ENCODE results near the gene NPLOC4. TPM values are rescaled to one million over a fixed set of nuclear protein-coding genes. Genes with fewer than 3 reads are reported as not detected.
A peak's percentile ranks its signal among the peaks of the same experiment; 100 is the strongest.

Gene NPLOC4
- total RNA-seq, 1 donor from 2014 or later: 67.7 TPM

DNA sequence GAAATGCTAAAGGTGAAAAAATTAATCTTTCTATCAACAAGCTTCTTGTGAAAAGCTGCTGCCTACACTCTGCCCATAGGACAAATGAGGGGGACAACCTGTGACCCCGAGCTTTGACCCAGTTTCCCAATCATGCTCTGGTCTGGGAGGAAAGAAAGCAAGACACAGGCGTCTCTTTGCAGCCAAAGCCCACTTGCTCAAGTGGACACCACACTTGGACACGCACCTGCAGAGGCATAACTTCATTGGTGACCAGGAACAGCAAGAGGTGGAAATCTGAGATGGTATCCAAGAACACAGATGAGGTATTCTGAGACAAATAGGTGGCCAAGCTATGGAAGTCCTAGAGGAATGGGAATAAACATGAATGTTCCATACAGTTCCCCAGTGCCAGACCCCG, 69.7 kb downstream of the NPLOC4 start:
- no peak for DNase-seq (ENCODE audit: low read depth in 2 of 2)

DNA sequence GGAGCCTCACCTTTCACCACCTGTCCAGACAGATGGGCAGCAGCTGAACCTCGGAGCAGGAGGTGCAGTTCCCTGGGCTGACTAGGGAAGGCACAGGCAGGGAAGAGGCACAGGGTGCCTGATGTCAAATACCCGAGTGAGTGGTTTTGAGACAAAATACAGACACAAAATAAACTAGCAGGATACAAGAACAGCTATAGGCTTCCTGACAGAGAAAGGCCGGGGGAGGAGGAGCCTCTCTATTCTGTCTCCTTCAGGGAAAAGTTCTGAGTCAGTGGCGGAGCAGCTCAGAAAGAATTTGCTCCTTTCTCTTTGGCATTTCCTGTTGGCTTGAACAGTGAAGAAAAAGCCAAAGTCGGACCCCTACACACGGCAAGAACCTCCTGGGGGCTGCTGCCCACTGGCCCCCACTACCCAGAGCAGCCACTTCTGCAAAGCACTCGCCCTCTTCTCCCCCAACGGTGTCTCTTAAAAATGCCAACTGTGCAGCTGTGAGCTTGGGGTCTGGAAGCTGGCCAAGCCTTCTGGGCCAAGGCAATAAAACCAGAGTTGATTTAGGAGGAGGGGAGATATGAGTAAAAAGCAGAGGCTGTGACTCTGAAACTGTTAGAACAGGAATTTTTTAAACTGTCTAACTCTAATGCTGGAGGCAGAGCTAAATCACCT, 70.3 kb downstream of the NPLOC4 start:
- peak; percentile 63 to 91 for DNase-seq (ENCODE audit: low read depth in 2 of 2)

DNA sequence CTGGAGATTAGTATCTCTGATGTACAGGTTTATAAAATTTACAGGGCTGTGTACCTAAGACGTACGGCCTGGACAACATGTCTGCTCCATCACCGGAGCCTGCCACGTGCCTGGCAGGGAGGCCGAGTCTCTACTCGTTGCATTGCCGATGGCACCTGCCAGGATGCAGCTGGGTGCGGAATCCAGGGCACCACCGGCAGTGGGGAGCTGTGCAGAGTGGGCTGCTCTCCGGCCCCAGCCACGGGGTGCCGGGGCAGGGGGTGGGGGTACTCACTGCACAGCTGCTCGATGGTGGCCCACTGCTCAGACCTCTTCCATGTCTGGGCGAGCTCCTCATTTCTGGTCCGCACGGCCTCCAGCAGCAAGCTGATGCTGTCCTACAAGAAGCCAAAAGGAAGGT, 71.7 kb downstream of the NPLOC4 start:
- no peak for DNase-seq (ENCODE audit: low read depth in 2 of 2)

DNA sequence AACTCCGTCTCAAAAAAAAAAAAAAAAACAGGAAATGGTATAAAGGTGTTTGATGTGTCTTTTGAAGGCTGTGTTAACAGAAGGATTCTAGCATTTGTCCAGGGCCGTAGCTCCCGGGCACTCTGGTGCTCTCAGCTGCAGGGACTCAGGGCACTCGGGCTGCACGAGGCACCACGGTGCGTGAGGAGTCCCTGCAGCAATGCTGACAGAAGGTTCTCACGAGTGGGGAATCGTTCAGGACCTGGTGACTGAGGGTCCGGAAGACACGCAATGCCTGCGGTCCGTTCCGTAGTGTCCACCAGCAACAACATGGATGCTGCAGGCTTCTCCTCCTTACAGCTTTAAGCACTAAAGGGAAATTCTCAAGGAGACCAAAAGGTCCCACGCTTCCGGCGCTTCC, 72.1 kb downstream of the NPLOC4 start:
- DNase-seq (ENCODE audit: low read depth in 2 of 2): no peak

DNA sequence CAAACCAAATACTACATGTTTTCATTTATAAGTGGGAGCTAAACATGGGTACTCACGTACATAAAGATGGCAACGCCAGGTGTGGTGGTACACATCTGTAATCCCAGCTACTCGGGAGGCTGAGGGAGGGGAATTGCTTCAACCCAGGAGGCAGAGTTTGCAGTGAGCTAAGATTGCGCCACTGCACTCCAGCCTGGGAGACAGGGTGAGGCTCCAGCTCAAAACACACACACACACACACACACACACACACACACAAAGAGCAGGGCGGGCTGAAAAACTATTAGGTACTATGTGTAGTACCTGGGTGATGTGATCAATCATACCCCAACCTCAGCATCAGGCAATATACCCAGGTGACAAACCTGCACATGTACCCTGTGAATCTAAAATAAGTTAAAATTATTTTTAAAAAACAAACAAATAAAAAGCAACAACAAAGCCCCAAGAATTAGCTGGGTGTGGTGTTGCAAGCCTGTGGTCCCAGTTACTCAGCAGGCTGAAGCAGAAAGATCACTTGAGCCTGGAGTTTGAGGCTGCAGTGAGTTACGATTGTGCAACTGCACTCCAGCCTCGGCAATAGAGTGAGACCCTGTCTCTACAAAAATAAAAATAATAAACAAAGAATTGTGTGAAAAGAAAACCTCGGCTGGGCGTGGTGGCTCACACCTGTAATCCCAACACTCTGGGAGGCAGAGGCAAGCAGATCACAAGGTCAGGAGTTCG, 72.9 kb downstream of the NPLOC4 start:
- no peak for DNase-seq (ENCODE audit: low read depth in 2 of 2)

DNA sequence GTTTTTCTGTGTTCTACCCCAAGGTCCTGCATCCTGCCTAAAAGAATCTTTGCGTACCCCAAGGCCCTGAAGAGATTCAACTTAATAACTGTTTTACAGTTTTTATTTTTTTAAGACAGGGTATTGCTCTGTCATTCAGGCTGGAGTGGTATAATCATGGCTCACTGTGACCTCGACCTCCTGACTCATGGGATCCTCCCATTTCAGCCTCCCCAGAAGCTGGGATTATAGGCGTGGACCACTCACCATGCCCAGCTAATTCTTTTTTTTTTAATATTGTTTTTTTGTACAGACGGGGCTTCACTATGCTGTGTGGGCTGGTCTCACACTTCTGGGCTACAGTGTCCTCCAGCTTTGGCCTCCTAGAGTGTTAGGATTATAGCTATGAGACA, 75.4 kb downstream of the NPLOC4 start:
- DNase-seq (ENCODE audit: low read depth in 2 of 2): peak in 1 of 2 donors; percentile 49

DNA sequence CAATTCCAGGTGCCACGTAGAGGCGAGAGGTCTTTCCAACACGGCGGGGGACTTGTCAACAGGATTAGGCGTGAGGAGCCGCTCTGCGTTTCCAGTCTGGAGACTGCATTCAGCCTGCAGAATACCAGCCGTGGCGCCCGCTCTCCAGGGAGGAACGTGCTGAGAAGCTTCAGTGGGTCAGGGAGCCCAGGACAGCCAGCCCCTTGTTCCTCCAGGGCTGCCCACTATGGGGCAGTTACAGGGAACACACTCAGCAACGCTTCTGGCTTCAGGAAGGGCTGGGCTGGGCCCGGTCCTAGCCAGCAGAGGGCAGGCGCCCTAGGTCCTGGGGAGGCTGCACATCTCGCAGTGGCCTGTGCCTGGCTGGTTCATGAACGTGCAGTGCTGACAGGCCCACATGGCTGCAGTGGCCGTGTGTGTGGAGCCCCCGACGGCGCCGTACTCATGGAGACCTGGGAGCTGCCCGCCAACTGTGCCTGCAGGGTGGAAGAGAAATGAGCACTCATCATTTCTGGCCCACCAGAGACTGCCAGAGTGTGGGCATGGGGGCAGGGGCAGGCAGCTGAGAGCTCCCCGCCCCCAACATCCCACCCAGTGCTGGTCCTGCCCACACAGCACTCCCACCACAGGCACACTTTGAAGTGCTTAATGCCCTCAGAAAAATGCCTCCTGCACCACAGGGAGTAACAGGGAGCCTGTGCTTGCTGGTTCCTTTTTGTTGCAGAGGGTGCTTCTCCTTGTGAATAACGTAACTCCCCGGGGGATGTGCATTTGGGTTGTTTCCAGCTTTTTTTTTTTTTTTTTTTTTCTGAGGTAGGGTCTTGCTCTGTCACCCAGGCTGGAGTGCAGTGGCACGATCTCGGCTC, 77.7 kb downstream of the NPLOC4 start:
- DNase-seq (ENCODE audit: low read depth in 2 of 2): peak in 1 of 2 donors; percentile 56

DNA sequence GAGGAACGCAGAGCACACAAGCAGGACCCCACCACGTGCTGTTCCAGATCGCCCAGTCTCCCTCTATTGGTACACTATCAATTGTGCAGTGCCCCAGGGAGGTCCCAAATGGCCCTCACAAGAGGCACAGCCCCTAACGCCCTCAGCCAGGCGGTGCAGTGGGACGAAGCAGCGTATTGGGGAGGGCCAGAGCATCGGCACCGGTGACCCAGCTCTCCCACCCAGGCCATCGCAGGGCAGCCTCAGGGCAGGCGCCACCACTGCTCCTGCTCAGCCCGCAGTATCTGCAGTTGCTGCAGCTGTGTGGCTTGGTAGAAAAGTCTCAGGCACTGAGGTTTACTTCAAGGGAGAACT, 78.8 kb downstream of the NPLOC4 start:
- DNase-seq (ENCODE audit: low read depth in 2 of 2): no peak

DNA sequence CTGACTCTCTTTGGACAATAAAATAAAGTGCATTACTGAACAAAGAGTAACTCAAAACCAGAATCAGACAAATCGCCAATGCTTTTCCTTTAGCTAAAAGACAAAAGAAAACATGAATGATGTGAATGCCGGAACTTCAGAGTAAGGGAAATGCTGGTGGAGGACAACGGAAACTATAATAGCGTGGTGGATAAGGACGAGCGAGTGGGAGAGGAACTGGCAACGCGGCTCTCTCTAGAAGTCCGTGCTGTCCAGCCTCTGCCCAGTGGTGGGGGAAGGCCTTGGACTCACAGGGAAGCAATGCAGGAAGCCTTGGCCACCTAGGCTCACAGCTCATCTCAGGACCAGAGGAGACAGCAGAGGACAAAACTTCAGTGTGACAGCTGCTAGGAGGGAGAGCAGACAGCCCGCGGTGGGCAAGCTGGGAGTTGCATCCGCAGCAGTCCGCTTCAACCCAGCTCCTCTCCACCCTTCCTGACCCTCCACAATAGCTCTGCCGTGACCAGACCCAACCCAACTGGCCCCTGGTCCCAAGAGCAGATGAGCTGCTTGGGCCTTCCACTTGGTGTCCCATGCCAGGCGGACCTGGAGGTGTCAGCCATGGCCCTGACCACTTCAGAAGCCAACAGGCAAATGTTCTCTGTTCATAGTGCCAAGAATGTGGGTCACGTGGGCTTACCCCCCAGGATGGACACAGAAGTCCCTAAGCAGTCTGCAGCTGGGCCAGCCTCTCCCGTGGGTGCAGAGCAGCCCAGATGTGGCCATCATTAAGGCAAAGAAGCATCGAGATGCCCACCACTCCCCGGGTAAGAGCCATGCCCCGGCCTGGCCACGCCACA, 79.4 kb downstream of the NPLOC4 start:
- peak; percentile 37 to 56 for DNase-seq (ENCODE audit: low read depth in 2 of 2)

DNA sequence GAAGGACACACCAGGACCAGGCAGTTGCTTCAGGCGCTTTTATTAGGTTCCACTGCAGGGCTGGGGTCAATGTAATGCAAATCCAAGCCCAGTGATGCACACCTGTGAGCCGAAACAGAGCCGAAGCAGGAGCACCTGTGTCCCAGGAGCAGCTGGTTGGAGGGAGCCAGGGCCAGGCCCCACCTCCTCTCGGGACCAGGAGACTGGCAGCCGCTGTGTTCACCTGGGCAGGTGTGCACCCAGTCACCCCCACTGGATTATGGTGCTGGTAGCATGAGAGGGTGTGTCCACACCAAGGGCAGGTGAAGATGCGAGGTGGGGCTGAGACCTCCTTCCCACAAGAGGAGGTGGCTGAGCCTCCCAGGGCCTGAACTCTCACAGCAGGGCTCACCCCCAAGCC, 80.0 kb downstream of the NPLOC4 start:
- DNase-seq (ENCODE audit: low read depth in 2 of 2): no peak

DNA sequence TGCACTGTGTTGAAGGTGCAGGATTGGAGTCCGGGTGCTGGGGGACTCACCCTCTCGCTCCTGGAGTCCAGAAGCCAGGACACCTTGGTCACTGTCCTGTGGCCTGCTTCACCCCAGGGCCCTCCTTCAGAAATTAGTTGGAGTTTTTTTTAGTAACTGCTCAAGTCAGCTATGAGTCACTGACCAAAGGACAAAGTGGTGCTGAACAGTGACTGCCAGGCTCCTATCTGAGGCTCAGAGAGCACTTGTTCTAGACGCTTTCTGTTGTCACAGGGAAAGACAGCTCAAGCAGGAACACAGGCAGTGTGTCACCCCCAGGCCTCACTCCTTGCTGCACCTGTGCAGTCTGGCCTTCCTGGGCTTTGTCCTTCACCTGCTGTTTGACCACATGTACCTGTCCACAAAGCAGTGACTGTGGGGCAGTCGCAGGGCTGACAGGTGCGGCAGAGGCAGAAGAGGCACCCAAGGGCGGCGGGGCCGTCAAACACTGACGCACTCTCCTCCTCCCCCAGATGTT, 80.7 kb downstream of the NPLOC4 start:
- no peak for DNase-seq (ENCODE audit: low read depth in 2 of 2)

DNA sequence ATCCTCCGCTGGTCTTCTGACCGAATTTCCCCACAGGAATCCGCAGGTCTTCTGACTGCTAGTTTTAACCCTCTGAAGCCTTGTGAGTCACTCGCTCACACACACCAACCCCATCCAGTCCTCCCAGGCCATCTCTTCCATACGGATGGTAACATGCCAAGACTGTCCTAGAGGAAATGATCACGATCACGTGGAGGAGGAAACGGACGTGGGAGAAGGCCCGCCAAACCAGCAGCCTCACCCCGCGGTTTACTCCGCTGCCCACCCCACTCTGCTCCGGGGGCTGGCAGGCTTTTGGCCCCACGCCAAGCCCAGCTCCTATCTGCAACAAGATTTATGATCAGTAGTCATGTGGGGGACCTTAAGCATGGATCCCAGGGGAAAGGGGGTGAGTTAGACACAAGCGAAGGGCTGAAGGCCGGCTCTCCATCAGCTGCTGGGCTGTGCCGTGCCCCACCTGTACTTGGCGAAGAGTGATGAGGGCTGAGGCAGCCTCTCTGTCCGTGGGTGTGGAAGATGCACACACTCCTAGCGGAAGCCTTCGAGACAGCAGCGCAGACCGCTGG, 83.2 kb downstream of the NPLOC4 start:
- DNase-seq (ENCODE audit: low read depth in 2 of 2): peak; percentile 63 to 92

DNA sequence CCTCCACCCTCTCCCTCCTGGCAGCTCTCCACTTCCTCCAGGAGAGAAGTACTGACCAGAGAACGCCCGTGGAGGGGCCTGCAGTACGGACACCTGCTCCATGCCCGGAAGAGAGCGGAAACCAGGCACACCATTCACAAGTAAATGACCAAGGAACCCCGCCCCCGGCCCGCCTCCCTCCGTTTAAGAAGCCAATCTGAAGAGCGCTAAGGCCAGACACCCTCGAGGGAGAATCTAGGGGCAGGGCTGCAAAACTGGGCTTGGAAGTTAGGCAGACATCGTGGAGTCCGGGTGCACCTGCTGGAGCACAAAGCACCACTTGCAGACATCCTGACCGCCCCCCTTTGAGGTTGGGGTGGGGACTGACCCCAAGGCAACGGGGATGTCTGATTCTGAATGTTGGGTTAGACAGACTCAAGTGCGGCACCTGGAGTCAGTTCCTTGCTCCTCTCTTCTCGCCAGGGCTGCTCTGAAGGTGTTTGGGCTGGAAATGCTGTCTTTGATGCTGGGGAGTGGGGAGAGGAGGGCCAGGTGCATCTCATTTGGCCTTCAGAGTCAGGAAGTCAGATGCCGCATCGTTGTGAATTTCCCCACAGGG, 83.8 kb downstream of the NPLOC4 start:
- DNase-seq (ENCODE audit: low read depth in 2 of 2): peak in 1 of 2 donors; percentile 73

DNA sequence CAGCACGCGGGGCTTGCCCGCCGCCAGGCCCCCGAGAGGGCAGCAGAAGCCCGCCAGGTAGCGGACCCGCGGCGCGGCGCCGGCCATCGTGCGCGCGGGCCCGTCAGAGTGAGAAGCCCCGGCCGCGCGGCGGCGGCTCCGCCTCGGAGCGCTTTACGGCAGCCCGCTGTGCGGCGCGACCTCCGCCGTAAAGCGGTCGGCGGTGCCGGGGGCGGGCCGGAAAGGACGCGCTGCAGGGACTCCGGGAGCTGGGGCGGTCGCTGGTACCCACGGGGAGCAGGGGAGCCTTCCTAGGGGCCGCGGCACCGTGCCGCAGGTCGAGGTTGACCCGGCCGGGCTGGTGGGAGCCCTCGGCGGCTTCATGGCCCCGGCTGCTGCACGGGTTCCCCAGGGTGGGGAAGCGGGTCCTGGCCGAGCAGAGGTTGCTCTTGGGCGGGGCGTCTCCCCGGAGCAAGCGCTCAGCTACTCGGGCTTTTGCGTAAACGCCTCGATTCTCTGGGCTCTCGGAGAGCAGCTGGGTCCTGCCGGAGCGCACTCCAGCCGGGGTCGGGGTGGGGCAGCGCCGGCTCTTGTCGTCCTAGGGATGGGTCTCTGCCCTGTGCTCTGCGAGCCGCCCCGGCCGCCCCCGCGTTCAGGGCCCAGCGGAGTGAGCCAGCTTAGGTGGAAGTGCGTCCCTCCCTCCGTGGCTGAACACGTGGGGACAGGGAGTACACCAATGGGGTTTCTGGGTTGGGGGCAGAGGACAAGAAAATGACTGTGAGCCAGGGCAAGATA, 84.5 kb downstream of the NPLOC4 start, which contains the start of gene FAAP100:
Gene FAAP100 (minus strand): TSS at position 110 of the 774 bp plus-strand sequence. CDS start 23 bp downstream, at position 87.
- DNase-seq (ENCODE audit: low read depth in 2 of 2): peak; percentile 48 to 86

DNA sequence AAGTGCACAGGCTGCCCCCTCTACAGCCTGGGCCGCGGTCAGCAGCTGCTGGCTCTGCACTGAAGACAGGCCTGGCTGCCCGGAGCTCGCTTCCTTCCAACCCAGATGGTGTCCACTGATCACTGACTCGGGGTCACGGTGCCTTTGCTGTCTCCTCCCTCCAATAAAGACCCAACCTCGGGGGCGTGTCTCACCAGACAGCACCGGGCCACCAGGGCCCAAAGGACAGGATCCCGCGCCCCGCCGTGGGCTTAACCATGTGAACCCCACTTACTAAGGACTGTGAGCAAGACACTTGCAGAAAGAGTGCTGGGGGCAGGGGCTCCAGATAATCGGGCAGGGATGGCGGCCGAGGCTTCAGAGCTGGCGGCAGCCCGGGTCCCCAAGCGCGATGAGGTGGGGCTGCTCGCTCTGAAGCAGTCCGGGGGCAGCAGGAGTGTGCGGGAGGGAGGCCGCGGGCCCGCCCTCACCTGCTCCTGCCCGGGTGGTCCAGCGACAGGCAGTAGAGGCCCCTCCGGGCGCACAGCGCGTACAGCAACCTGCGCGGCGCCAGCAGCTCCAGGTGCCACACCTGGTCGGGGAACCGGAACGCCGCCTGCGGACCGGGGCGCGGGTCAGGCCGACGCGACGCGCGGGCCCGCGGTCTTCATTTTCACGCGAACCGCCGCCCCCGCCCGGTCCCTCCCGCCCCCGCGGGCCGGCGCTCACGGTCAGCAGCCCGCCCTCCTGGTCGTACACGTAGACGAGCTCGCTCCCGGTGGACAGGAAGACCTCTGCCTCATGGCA, 85.3 kb downstream of the NPLOC4 start:
- peak; percentile 50 to 80 for DNase-seq (ENCODE audit: low read depth in 2 of 2)

DNA sequence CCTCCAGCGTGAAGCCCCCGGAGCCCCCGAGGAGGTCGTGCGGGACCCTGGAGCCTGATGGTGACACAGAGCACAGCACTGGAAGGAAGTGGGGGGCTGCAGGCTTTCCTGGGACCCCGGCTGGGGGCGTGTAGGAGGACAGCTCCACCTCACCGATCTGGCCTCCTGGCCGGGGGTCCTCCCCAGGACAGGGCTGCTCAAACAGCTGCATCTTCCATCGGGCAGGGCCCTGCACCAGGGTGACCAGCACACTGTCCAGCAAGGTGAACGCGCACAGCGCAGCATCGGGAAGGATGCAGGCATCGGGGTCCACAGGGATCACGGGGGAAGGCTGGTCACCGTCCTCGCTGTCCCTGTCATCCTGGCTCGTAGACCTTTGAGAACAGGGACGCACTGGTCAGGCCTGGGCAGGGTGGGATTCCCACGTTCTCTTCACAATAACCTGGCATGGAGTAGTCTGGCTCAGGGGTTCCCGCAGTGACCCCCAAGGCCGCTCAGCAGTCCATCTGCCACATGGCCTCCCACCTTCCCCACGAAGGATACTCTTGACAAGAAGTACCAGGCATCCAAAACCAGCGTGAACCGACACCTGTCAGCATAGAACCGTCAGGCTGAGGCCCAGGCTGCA, 86.0 kb downstream of the NPLOC4 start:
- DNase-seq (ENCODE audit: low read depth in 2 of 2): no peak

DNA sequence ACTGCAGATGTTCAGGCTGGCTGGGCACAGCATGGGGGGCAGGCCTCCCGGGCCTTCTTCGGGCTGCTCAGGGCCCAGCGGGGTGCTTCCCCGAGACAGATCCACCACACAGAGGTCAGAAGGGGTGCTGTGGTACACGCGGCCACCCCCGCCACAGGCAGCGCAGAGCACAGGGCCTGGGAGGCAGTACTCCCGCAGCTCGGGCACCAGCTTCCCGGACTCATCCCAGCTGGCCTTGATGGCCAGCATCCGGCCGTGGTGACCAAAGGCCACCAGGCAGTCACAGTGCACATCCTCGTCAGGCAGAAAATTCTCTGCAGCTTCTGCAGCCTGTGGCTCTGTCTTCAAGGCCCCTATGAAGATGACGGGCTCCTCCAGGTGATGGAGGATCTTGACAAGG, 86.6 kb downstream of the NPLOC4 start:
- no peak for DNase-seq (ENCODE audit: low read depth in 2 of 2)

DNA sequence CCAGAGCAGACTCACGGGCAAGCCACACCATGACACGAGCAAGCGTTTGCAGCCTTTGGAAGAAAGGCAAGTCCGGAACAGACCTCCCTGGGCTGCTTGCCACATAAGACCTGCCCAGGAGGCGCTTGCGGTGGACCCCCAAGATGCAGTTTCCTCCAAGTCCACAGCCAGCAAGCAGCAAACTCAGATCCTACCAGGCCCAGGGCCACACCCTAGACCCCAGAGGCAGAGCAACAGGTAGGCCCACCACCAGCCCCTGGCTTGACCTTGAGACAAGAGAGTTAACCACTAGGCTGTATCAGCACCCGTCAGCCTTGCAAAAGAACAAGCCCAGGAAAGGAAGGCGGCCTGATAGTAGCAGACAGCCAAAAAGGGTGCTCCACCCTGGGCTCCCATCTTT, 87.1 kb downstream of the NPLOC4 start:
- DNase-seq (ENCODE audit: low read depth in 2 of 2): no peak

Data from dermis microvascular lymphatic vessel endothelial cell (primary cell).